WI38 (cell line): ENCODE results near the gene GNAZ.

Experiments
- H3K4me3 ChIP-seq: 2 replicates; pipeline ENCODE4 v1.5.1; 2011; ENCODE audit warnings: low read depth, mild to moderate bottlenecking, control low read depth, low read length
- CTCF ChIP-seq: IDR thresholded peaks from 2 replicates; pipeline ENCODE4 v1.5.1; 2012; ENCODE audit warnings: low read depth, mild to moderate bottlenecking, control low read depth, low read length

GNAZ gene

GRCh38 chr22:23145878-23146470, 75.7 kb downstream of the GNAZ start:
- peak overlapping the region; percentile 63 for H3K4me3 ChIP-seq
- TF ChIP-seq CTCF, result no peak

- TF ChIP-seq CTCF, result no peak
- H3K4me3 ChIP-seq, result no peak overlapping the region
Measured at GRCh38 chr22:23146478-23147205, 76.3 kb downstream of the GNAZ start.

GRCh38 chr22:23147617-23148387, 77.5 kb downstream of the GNAZ start:
- no peak for TF ChIP-seq CTCF
- H3K4me3 ChIP-seq, result no peak overlapping the region

GRCh38 chr22:23149743-23150238, 79.5 kb downstream of the GNAZ start:
- H3K4me3 ChIP-seq, result no peak overlapping the region
- no peak for TF ChIP-seq CTCF

- TF ChIP-seq CTCF, result no peak
- no peak overlapping the region for H3K4me3 ChIP-seq
Measured at GRCh38 chr22:23150762-23151161, 80.4 kb downstream of the GNAZ start.

GRCh38 chr22:23151827-23152226, 81.5 kb downstream of the GNAZ start:
- no peak for TF ChIP-seq CTCF
- no peak overlapping the region for H3K4me3 ChIP-seq
